Gastroesophageal sphincter (tissue), 3 donors: ENCODE measurements around the gene DPH3.

ENCODE experiments used
- CTCF ChIP-seq, 4 experiments: fragments of 200-600 bp in 2 of 4; fragments of 450-650 bp in 2 of 4; sonication (generic) in 1 of 4; IDR thresholded peaks; one replicate each; pipeline ENCODE4 v1.5.1; 2017 to 2019; ENCODE audit warnings: antibody characterized with exemption in 4 of 4, mild to moderate bottlenecking in 2 of 4, moderate library complexity in 2 of 4
- EP300 ChIP-seq: sonication (generic); formaldehyde crosslinking; IDR thresholded peaks from one replicate; pipeline ENCODE4 v1.6.1; 2017; ENCODE audit warnings: antibody characterized with exemption, mild to moderate bottlenecking
- POLR2A ChIP-seq, 2 donors: fragments of 450-650 bp; IDR thresholded peaks; one replicate each; pipeline ENCODE4 v1.6.1; 2017; ENCODE audit warnings: antibody characterized with exemption in 2 of 2, mild to moderate bottlenecking in 2 of 2, moderate library complexity in 1 of 2
- POLR2AphosphoS5 ChIP-seq: sonication (generic); formaldehyde crosslinking; IDR thresholded peaks from one replicate; pipeline ENCODE4 v1.6.1; 2017; ENCODE audit warnings: antibody characterized with exemption

GRCh38 chr3:16286751-16287543 lies 22.2 kb upstream of the DPH3 start:
- TF ChIP-seq CTCF (IDR thresholded peaks at IDR 0.05) (no peak), POLR2A (IDR thresholded peaks at IDR 0.05) (no peak), POLR2AphosphoS5 (no peak), EP300 (no peak)
